MM.1S (cell line): ENCODE data around the gene GLRX3.
"Not testable (repeated sequence)": the region's sequence is repeated elsewhere in the genome, so short reads cannot be mapped to it uniquely, and the experiment has no call there.

Experiments used
- CTCF ChIP-seq: fragments of 300-600 bp; sonication (generic); IDR thresholded peaks from 2 replicates; pipeline ENCODE4 v1.5.1; 2016; ENCODE audit warnings: antibody characterized with exemption, low read length, mixed read lengths
- EZH2 ChIP-seq: fragments of 300-600 bp; sonication (generic); optimal IDR thresholded peaks from 2 replicates; pipeline ENCODE3; 2017; ENCODE audit warnings: low read depth, mild to moderate bottlenecking, antibody characterized with exemption, low read length, mixed read lengths

- not testable (repeated sequence) for TF ChIP-seq CTCF, EZH2
These were observed 45.6 kb upstream of the GLRX3 start for GRCh38 chr10:130090565-130090964.
